DMS53 (cell line): ENCODE measurements around the gene NUTM2B.
"Not testable (repeated sequence)": the region's sequence is repeated elsewhere in the genome, so short reads cannot be mapped to it uniquely, and the experiment has no call there.

ENCODE experiments used
- DNase-seq: peaks from one replicate; lab custom pipeline; 2025; lab: John Stamatoyannopoulos, UW

The NUTM2B gene

GRCh38 chr10:79702927-79703326 lies at the start of gene NUTM2B:
TSS of gene NUTM2B (plus strand) at chr10:79703227. CDS start at chr10:79703610, 383 bp downstream.
- not testable (repeated sequence) for DNase-seq

GRCh38 chr10:79663287-79663686 lies 39.7 kb upstream of the NUTM2B start:
- not testable (repeated sequence) for DNase-seq

- DNase-seq: not testable (repeated sequence)
These were observed 38.3 kb upstream of the NUTM2B start for GRCh38 chr10:79664686-79665085.

GRCh38 chr10:79669248-79669788 lies 33.7 kb upstream of the NUTM2B start:
- DNase-seq: not testable (repeated sequence)

- not testable (repeated sequence) for DNase-seq
These were observed 28.1 kb upstream of the NUTM2B start for GRCh38 chr10:79674878-79675277.

GRCh38 chr10:79683026-79683883 lies 19.8 kb upstream of the NUTM2B start:
- not testable (repeated sequence) for DNase-seq

GRCh38 chr10:79683884-79684720 lies 18.9 kb upstream of the NUTM2B start:
- not testable (repeated sequence) for DNase-seq

- peak; percentile 86 for DNase-seq
These were observed 17.9 kb upstream of the NUTM2B start for GRCh38 chr10:79685044-79685685.

GRCh38 chr10:79686595-79686994 lies 16.4 kb upstream of the NUTM2B start:
- not testable (repeated sequence) for DNase-seq

GRCh38 chr10:79687406-79688150 lies 15.4 kb upstream of the NUTM2B start:
- not testable (repeated sequence) for DNase-seq

GRCh38 chr10:79688798-79689197 lies 14.2 kb upstream of the NUTM2B start:
- DNase-seq: not testable (repeated sequence)

GRCh38 chr10:79696596-79696995 lies 6.4 kb upstream of the NUTM2B start:
- not testable (repeated sequence) for DNase-seq

GRCh38 chr10:79697141-79697540 lies 5.9 kb upstream of the NUTM2B start:
- not testable (repeated sequence) for DNase-seq

GRCh38 chr10:79700381-79700944 lies 2.6 kb upstream of the NUTM2B start:
- DNase-seq: not testable (repeated sequence)

- not testable (repeated sequence) for DNase-seq
These were observed 4.0 kb downstream of the NUTM2B start for GRCh38 chr10:79707017-79707416.

GRCh38 chr10:79714976-79715375 lies 11.9 kb downstream of the NUTM2B start:
- not testable (repeated sequence) for DNase-seq

GRCh38 chr10:79716917-79717579 lies 14.0 kb downstream of the NUTM2B start:
- DNase-seq: not testable (repeated sequence)

- not testable (repeated sequence) for DNase-seq
These were observed 17.0 kb downstream of the NUTM2B start for GRCh38 chr10:79720000-79720399.

- peak; percentile 92 for DNase-seq
These were observed 23.6 kb downstream of the NUTM2B start for GRCh38 chr10:79726620-79727019.

- not testable (repeated sequence) for DNase-seq
These were observed 41.8 kb downstream of the NUTM2B start for GRCh38 chr10:79744844-79745243.
